Neural cell (in vitro differentiated cells): ENCODE data around the gene LYPD6. TPM values are rescaled to one million over a fixed set of nuclear protein-coding genes. Genes with fewer than 3 reads are reported as not detected.

ENCODE experiments used
- H2AFZ ChIP-seq: fragments of 200-600, 300-800 bp; sonication (generic), shearing (Covaris generic); 2 replicates; pipeline ENCODE4 v1.6.0; 2014; ENCODE audit warnings: low read depth, mild to moderate bottlenecking, antibody characterized with exemption, low read length, moderate library complexity
- H3F3A ChIP-seq: fragments of 200-600 bp; shearing (Covaris generic); 2 replicates; pipeline ENCODE4 v1.6.1; 2016; ENCODE audit warnings: mild to moderate bottlenecking, moderate library complexity, mixed read lengths, antibody characterized with exemption, low read length; ENCODE audit not compliant: insufficient read depth, poor library complexity, severe bottlenecking
- H3K27ac ChIP-seq: fragments of 200-600, 300-800 bp; sonication (generic), shearing (Covaris generic); 2 replicates; pipeline ENCODE4 v1.5.1; 2014; ENCODE audit warnings: mild to moderate bottlenecking, low read length, moderate library complexity
- H3K27me3 ChIP-seq: fragments of 300-800, 200-600 bp; sonication (generic), shearing (Covaris generic); 2 replicates; pipeline ENCODE4 v1.6.0; 2014; ENCODE audit warnings: mild to moderate bottlenecking, low read depth, low read length, moderate library complexity; ENCODE audit not compliant: insufficient read depth
- H3K36me3 ChIP-seq: fragments of 300-800, 200-600 bp; sonication (generic), shearing (Covaris generic); 2 replicates; pipeline ENCODE4 v1.5.1; 2014; ENCODE audit warnings: mild to moderate bottlenecking, antibody characterized with exemption, low read length, moderate library complexity; ENCODE audit not compliant: insufficient read depth
- H3K4me2 ChIP-seq: fragments of 300-800, 200-600 bp; sonication (generic), shearing (Covaris generic); 2 replicates; pipeline ENCODE4 v1.6.0; 2014; ENCODE audit warnings: mild to moderate bottlenecking, low read length
- H3K4me3 ChIP-seq: fragments of 300-800, 200-600 bp; sonication (generic), shearing (Covaris generic); 2 replicates; pipeline ENCODE4 v1.5.1; 2014; ENCODE audit warnings: mild to moderate bottlenecking, low read length, moderate library complexity
- H3K79me2 ChIP-seq: fragments of 200-600 bp; shearing (Covaris generic); replicated peaks from 2 replicates; pipeline ENCODE4 v1.6.0; 2014; ENCODE audit warnings: mild to moderate bottlenecking, low read length, moderate library complexity; ENCODE audit not compliant: insufficient read depth
- H3K9ac ChIP-seq: fragments of 300-800, 200-600 bp; sonication (generic), shearing (Covaris generic); 2 replicates; pipeline ENCODE4 v1.6.1; 2016; ENCODE audit warnings: mild to moderate bottlenecking, low read length, mixed read lengths
- H3K9me2 ChIP-seq: fragments of 200-600 bp; shearing (Covaris generic); 2 replicates; pipeline ENCODE4 v1.6.1; 2016; ENCODE audit warnings: mild to moderate bottlenecking, low read length, mixed read lengths; ENCODE audit not compliant: insufficient read depth
- H3K9me3 ChIP-seq: fragments of 200-600, 300-800 bp; sonication (generic), shearing (Covaris generic); 2 replicates; pipeline ENCODE4 v1.6.1; 2016; ENCODE audit warnings: mild to moderate bottlenecking, mixed run types, low read length, moderate library complexity, mixed read lengths
- H4K20me1 ChIP-seq: fragments of 200-600 bp; shearing (Covaris generic); 2 replicates; pipeline ENCODE4 v1.6.1; 2016; ENCODE audit warnings: mild to moderate bottlenecking, mixed run types; ENCODE audit not compliant: insufficient read depth
- CTCF ChIP-seq: fragments of 450-650 bp; IDR thresholded peaks from 2 replicates; pipeline ENCODE4 v1.5.1; 2014; ENCODE audit warnings: antibody characterized with exemption, mild to moderate bottlenecking, moderate library complexity; ENCODE audit not compliant: poor library complexity, severe bottlenecking
- EP300 ChIP-seq: fragments of 450-650 bp; conservative IDR thresholded peaks from 2 replicates; pipeline ENCODE4 v1.6.1; 2014; ENCODE audit warnings: antibody characterized with exemption, mild to moderate bottlenecking, moderate library complexity; ENCODE audit not compliant: poor library complexity, severe bottlenecking
- EZH2 ChIP-seq: fragments of 200-600, 300-800 bp; shearing (Covaris generic), sonication (generic); IDR thresholded peaks from 2 replicates; pipeline ENCODE4 v1.6.1; 2014; ENCODE audit warnings: antibody characterized with exemption, low read length, borderline replicate concordance, mild to moderate bottlenecking; ENCODE audit not compliant: insufficient read depth, poor library complexity, severe bottlenecking
- MXI1 ChIP-seq: fragments of 450-650 bp; conservative IDR thresholded peaks from 2 replicates; pipeline ENCODE4 v1.6.1; 2014; ENCODE audit warnings: antibody characterized with exemption, mild to moderate bottlenecking; ENCODE audit not compliant: poor library complexity, severe bottlenecking
- POLR2AphosphoS5 ChIP-seq: IDR thresholded peaks from 2 replicates; pipeline ENCODE4 v1.6.1; 2012
- RAD21 ChIP-seq: fragments of 450-650 bp; conservative IDR thresholded peaks from 2 replicates; pipeline ENCODE4 v1.6.1; 2014; ENCODE audit warnings: antibody characterized with exemption, mild to moderate bottlenecking, moderate library complexity
- REST ChIP-seq: IDR thresholded peaks from 2 replicates; pipeline ENCODE4 v1.6.1; 2012; ENCODE audit warnings: borderline replicate concordance
- SMC3 ChIP-seq: fragments of 450-650 bp; conservative IDR thresholded peaks from 2 replicates; pipeline ENCODE4 v1.6.1; 2014; ENCODE audit warnings: antibody characterized with exemption, mild to moderate bottlenecking, moderate library complexity; ENCODE audit not compliant: poor library complexity
- TAF1 ChIP-seq: IDR thresholded peaks from 2 replicates; pipeline ENCODE4 v1.6.1; 2012; ENCODE audit warnings: low read depth
- polyA minus RNA-seq: library from RNA; depleted of rRNA, polyadenylated mRNA; stranded (reverse); fragments of >200 nt; gene quantifications from 2 replicates; pipeline ENCODE4 v1.2.3, GENCODE V29; 2014
- polyA plus RNA-seq: library from polyadenylated mRNA; depleted of rRNA; stranded (reverse); fragments of >200 nt; gene quantifications from 2 replicates; pipeline ENCODE4 v1.2.3, GENCODE V29; 2014

LYPD6 gene
- 1.2 and 2.3 TPM in 2 replicates for polyA plus RNA-seq
- polyA minus RNA-seq: 3.2 and 3.6 TPM in 2 replicates

- Histone ChIP-seq H4K20me1 (no peaks in the 10 kb centered on the region), H3K27me3 (no peaks in the 10 kb centered on the region), H3K36me3 (no peaks in the 10 kb centered on the region), H3F3A (no peaks in the 10 kb centered on the region), H3K9me2 (no peaks in the 10 kb centered on the region), H3K4me3 (peak within 1 kb of the TSS; percentile 85), H3K9me3 (no peaks in the 10 kb centered on the region), H2AFZ (peak within 1 kb of the TSS; percentile 23), H3K79me2 (no peaks in the 10 kb centered on the region), H3K4me2 (peak within 1 kb of the TSS; percentile 83), H3K9ac (peak within 1 kb of the TSS; percentile 59), H3K27ac (no peak within 1 kb of the TSS)
- TF ChIP-seq EP300 (no peak), MXI1 (peak; percentile 59), CTCF (peak; percentile 27), SMC3 (no peak), RAD21 (peak; percentile 25), REST (no peak)
Observed at GRCh38 chr2:149330127-149331022, at the start of gene LYPD6. TSS of gene LYPD6 (plus strand) at chr2:149330587. CDS start at chr2:149437709, 107,122 bp downstream.

- Histone ChIP-seq H4K20me1 (no peaks in the 10 kb centered on the region), H3K9ac (no peak overlapping the region), H3K9me3 (no peaks in the 10 kb centered on the region), H3K4me3 (no peak overlapping the region), H3K36me3 (no peaks in the 10 kb centered on the region), H2AFZ (no peak overlapping the region), H3K27me3 (no peaks in the 10 kb centered on the region), H3K79me2 (no peaks in the 10 kb centered on the region), H3K27ac (no peak overlapping the region), H3K9me2 (no peaks in the 10 kb centered on the region), H3K4me2 (no peak overlapping the region), H3F3A (no peaks in the 10 kb centered on the region)
- TF ChIP-seq REST (no peak), RAD21 (no peak), SMC3 (no peak), POLR2AphosphoS5 (no peak), EZH2 (no peak), MXI1 (no peak), EP300 (no peak), CTCF (no peak), TAF1 (no peak)
Observed at GRCh38 chr2:149281441-149281840, 48.9 kb upstream of the LYPD6 start.
